Neural cell (in vitro differentiated cells): ENCODE results near the gene ERBB2. TPM values are rescaled to one million over a fixed set of nuclear protein-coding genes. Genes with fewer than 3 reads are reported as not detected.

Source experiments
- H2AFZ ChIP-seq: fragments of 200-600, 300-800 bp; sonication (generic), shearing (Covaris generic); 2 replicates; pipeline ENCODE4 v1.6.0; 2014; ENCODE audit warnings: low read depth, mild to moderate bottlenecking, antibody characterized with exemption, low read length, moderate library complexity
- H3F3A ChIP-seq: fragments of 200-600 bp; shearing (Covaris generic); 2 replicates; pipeline ENCODE4 v1.6.1; 2016; ENCODE audit warnings: mild to moderate bottlenecking, moderate library complexity, mixed read lengths, antibody characterized with exemption, low read length; ENCODE audit not compliant: insufficient read depth, poor library complexity, severe bottlenecking
- H3K27ac ChIP-seq: fragments of 200-600, 300-800 bp; sonication (generic), shearing (Covaris generic); 2 replicates; pipeline ENCODE4 v1.5.1; 2014; ENCODE audit warnings: mild to moderate bottlenecking, low read length, moderate library complexity
- H3K27me3 ChIP-seq: fragments of 300-800, 200-600 bp; sonication (generic), shearing (Covaris generic); 2 replicates; pipeline ENCODE4 v1.6.0; 2014; ENCODE audit warnings: mild to moderate bottlenecking, low read depth, low read length, moderate library complexity; ENCODE audit not compliant: insufficient read depth
- H3K36me3 ChIP-seq: fragments of 300-800, 200-600 bp; sonication (generic), shearing (Covaris generic); 2 replicates; pipeline ENCODE4 v1.5.1; 2014; ENCODE audit warnings: mild to moderate bottlenecking, antibody characterized with exemption, low read length, moderate library complexity; ENCODE audit not compliant: insufficient read depth
- H3K4me2 ChIP-seq: fragments of 300-800, 200-600 bp; sonication (generic), shearing (Covaris generic); 2 replicates; pipeline ENCODE4 v1.6.0; 2014; ENCODE audit warnings: mild to moderate bottlenecking, low read length
- H3K4me3 ChIP-seq: fragments of 300-800, 200-600 bp; sonication (generic), shearing (Covaris generic); 2 replicates; pipeline ENCODE4 v1.5.1; 2014; ENCODE audit warnings: mild to moderate bottlenecking, low read length, moderate library complexity
- H3K79me2 ChIP-seq: fragments of 200-600 bp; shearing (Covaris generic); replicated peaks from 2 replicates; pipeline ENCODE4 v1.6.0; 2014; ENCODE audit warnings: mild to moderate bottlenecking, low read length, moderate library complexity; ENCODE audit not compliant: insufficient read depth
- H3K9ac ChIP-seq: fragments of 300-800, 200-600 bp; sonication (generic), shearing (Covaris generic); 2 replicates; pipeline ENCODE4 v1.6.1; 2016; ENCODE audit warnings: mild to moderate bottlenecking, low read length, mixed read lengths
- H3K9me2 ChIP-seq: fragments of 200-600 bp; shearing (Covaris generic); 2 replicates; pipeline ENCODE4 v1.6.1; 2016; ENCODE audit warnings: mild to moderate bottlenecking, low read length, mixed read lengths; ENCODE audit not compliant: insufficient read depth
- H3K9me3 ChIP-seq: fragments of 200-600, 300-800 bp; sonication (generic), shearing (Covaris generic); 2 replicates; pipeline ENCODE4 v1.6.1; 2016; ENCODE audit warnings: mild to moderate bottlenecking, mixed run types, low read length, moderate library complexity, mixed read lengths
- H4K20me1 ChIP-seq: fragments of 200-600 bp; shearing (Covaris generic); 2 replicates; pipeline ENCODE4 v1.6.1; 2016; ENCODE audit warnings: mild to moderate bottlenecking, mixed run types; ENCODE audit not compliant: insufficient read depth
- CTCF ChIP-seq: fragments of 450-650 bp; IDR thresholded peaks from 2 replicates; pipeline ENCODE4 v1.5.1; 2014; ENCODE audit warnings: antibody characterized with exemption, mild to moderate bottlenecking, moderate library complexity; ENCODE audit not compliant: poor library complexity, severe bottlenecking
- EP300 ChIP-seq: fragments of 450-650 bp; conservative IDR thresholded peaks from 2 replicates; pipeline ENCODE4 v1.6.1; 2014; ENCODE audit warnings: antibody characterized with exemption, mild to moderate bottlenecking, moderate library complexity; ENCODE audit not compliant: poor library complexity, severe bottlenecking
- EZH2 ChIP-seq: fragments of 200-600, 300-800 bp; shearing (Covaris generic), sonication (generic); IDR thresholded peaks from 2 replicates; pipeline ENCODE4 v1.6.1; 2014; ENCODE audit warnings: antibody characterized with exemption, low read length, borderline replicate concordance, mild to moderate bottlenecking; ENCODE audit not compliant: insufficient read depth, poor library complexity, severe bottlenecking
- MXI1 ChIP-seq: fragments of 450-650 bp; conservative IDR thresholded peaks from 2 replicates; pipeline ENCODE4 v1.6.1; 2014; ENCODE audit warnings: antibody characterized with exemption, mild to moderate bottlenecking; ENCODE audit not compliant: poor library complexity, severe bottlenecking
- POLR2AphosphoS5 ChIP-seq: IDR thresholded peaks from 2 replicates; pipeline ENCODE4 v1.6.1; 2012
- RAD21 ChIP-seq: fragments of 450-650 bp; conservative IDR thresholded peaks from 2 replicates; pipeline ENCODE4 v1.6.1; 2014; ENCODE audit warnings: antibody characterized with exemption, mild to moderate bottlenecking, moderate library complexity
- REST ChIP-seq: IDR thresholded peaks from 2 replicates; pipeline ENCODE4 v1.6.1; 2012; ENCODE audit warnings: borderline replicate concordance
- SMC3 ChIP-seq: fragments of 450-650 bp; conservative IDR thresholded peaks from 2 replicates; pipeline ENCODE4 v1.6.1; 2014; ENCODE audit warnings: antibody characterized with exemption, mild to moderate bottlenecking, moderate library complexity; ENCODE audit not compliant: poor library complexity
- TAF1 ChIP-seq: IDR thresholded peaks from 2 replicates; pipeline ENCODE4 v1.6.1; 2012; ENCODE audit warnings: low read depth
- polyA plus RNA-seq: library from polyadenylated mRNA; depleted of rRNA; stranded (reverse); fragments of >200 nt; gene quantifications from 2 replicates; pipeline ENCODE4 v1.2.3, GENCODE V29; 2014

ERBB2 gene
- polyA plus RNA-seq, 1 donor from 2014 or later: 16.0 TPM

GRCh38 chr17:39750131-39751015 is 50.5 kb downstream of the ERBB2 start:
- H4K20me1 ChIP-seq: no peaks in the 10 kb centered on the region
- no peak overlapping the region for H2AFZ ChIP-seq
- no peaks in the 10 kb centered on the region for H3K27me3 ChIP-seq
- H3K9me2 ChIP-seq: no peaks in the 10 kb centered on the region
- no peak overlapping the region for H3K4me2 ChIP-seq
- no peak overlapping the region for H3K9ac ChIP-seq
- no peaks in the 10 kb centered on the region for H3K79me2 ChIP-seq
- no peak overlapping the region for H3K4me3 ChIP-seq
- H3F3A ChIP-seq: no peaks in the 10 kb centered on the region
- no peak overlapping the region for H3K27ac ChIP-seq
- no peaks in the 10 kb centered on the region for H3K36me3 ChIP-seq
- no peak for TF ChIP-seq TAF1
- no peak for TF ChIP-seq POLR2AphosphoS5
- TF ChIP-seq CTCF: no peak
- TF ChIP-seq SMC3: no peak
- TF ChIP-seq REST: no peak
- TF ChIP-seq EP300: no peak
- no peak for TF ChIP-seq RAD21
- no peak for TF ChIP-seq MXI1
- TF ChIP-seq EZH2: no peak
- H3K9me3 ChIP-seq: no peaks in the 10 kb centered on the region

- H3K9me2 ChIP-seq: no peaks in the 10 kb centered on the region
- TF ChIP-seq TAF1 (no peak), EZH2 (no peak), REST (no peak), POLR2AphosphoS5 (no peak), SMC3 (no peak), EP300 (no peak), RAD21 (no peak), CTCF (no peak), MXI1 (no peak)
- no peak overlapping the region for H3K4me2 ChIP-seq
- H2AFZ ChIP-seq: no peak overlapping the region
- no peaks in the 10 kb centered on the region for H3K27me3 ChIP-seq
- no peak overlapping the region for H3K4me3 ChIP-seq
- no peaks in the 10 kb centered on the region for H3F3A ChIP-seq
- no peaks in the 10 kb centered on the region for H4K20me1 ChIP-seq
- no peak overlapping the region for H3K9ac ChIP-seq
- H3K27ac ChIP-seq: no peak overlapping the region
- H3K9me3 ChIP-seq: no peaks in the 10 kb centered on the region
- H3K36me3 ChIP-seq: no peaks in the 10 kb centered on the region
- no peaks in the 10 kb centered on the region for H3K79me2 ChIP-seq
These were observed 51.2 kb downstream of the ERBB2 start for GRCh38 chr17:39751016-39751543.
